Astrocyte (in vitro differentiated cells and primary cell): ENCODE results near the gene GNAQ. TPM values are rescaled to one million over a fixed set of nuclear protein-coding genes. Genes with fewer than 3 reads are reported as not detected.

Source experiments
- DNase-seq: peaks from one replicate; pipeline ENCODE4 v3.0.0-alpha.2; 2010; ENCODE audit warnings: low read depth
- FAIRE-seq: peaks from 2 replicates; lab custom pipeline; 2011; peaks lifted over from hg19 to GRCh38; lab: Jason Lieb, UNC
- H2AFZ ChIP-seq: 2 replicates; pipeline ENCODE4 v1.6.0; 2012; ENCODE audit warnings: low read depth, low read length, inconsistent platforms
- H3K27ac ChIP-seq: 2 replicates; pipeline ENCODE4 v1.5.1; 2011; ENCODE audit warnings: low read depth, low read length, inconsistent platforms
- H3K27me3 ChIP-seq: 2 replicates; pipeline ENCODE4 v1.6.0; 2011; ENCODE audit warnings: low read length, inconsistent platforms; ENCODE audit not compliant: insufficient read depth
- H3K36me3 ChIP-seq: 2 replicates; pipeline ENCODE4 v1.5.1; 2011; ENCODE audit warnings: low read length, inconsistent platforms; ENCODE audit not compliant: insufficient read depth
- H3K4me1 ChIP-seq: 2 replicates; pipeline ENCODE4 v1.5.1; 2011; ENCODE audit warnings: low read length, inconsistent platforms; ENCODE audit not compliant: insufficient read depth
- H3K4me2 ChIP-seq: 2 replicates; pipeline ENCODE4 v1.6.0; 2012; ENCODE audit warnings: low read length, inconsistent platforms
- H3K4me3 ChIP-seq: 2 replicates; pipeline ENCODE4 v1.5.1; 2011; ENCODE audit warnings: low read depth, mild to moderate bottlenecking, low read length, inconsistent platforms; ENCODE audit not compliant: insufficient read depth
- H3K79me2 ChIP-seq: 2 replicates; pipeline ENCODE4 v1.6.0; 2012; ENCODE audit warnings: mild to moderate bottlenecking, low read length, inconsistent platforms; ENCODE audit not compliant: insufficient read depth
- H3K9ac ChIP-seq: 2 replicates; pipeline ENCODE4 v1.6.0; 2012; ENCODE audit warnings: mild to moderate bottlenecking, low read length, inconsistent platforms
- H3K9me3 ChIP-seq: 2 replicates; pipeline ENCODE4 v1.5.1; 2012; ENCODE audit warnings: low read depth, mild to moderate bottlenecking, low read length, inconsistent platforms; ENCODE audit not compliant: insufficient read depth
- H4K20me1 ChIP-seq: 2 replicates; pipeline ENCODE4 v1.6.0; 2012; ENCODE audit warnings: low read length, inconsistent platforms; ENCODE audit not compliant: insufficient read depth
- H3K27ac Mint-ChIP-seq: one replicate; pipeline ENCODE4 v1.8.0; 2021; ENCODE audit warnings: mild to moderate bottlenecking, mixed read lengths; ENCODE audit not compliant: unreplicated experiment
- H3K27me3 Mint-ChIP-seq: one replicate; pipeline ENCODE4 v1.8.0; 2021; ENCODE audit warnings: low read depth, mixed read lengths; ENCODE audit not compliant: unreplicated experiment
- H3K36me3 Mint-ChIP-seq: one replicate; pipeline ENCODE4 v1.8.0; 2021; ENCODE audit warnings: low read depth, mixed read lengths; ENCODE audit not compliant: unreplicated experiment
- H3K4me1 Mint-ChIP-seq: one replicate; pipeline ENCODE4 v1.8.0; 2021; ENCODE audit warnings: low read depth, mixed read lengths; ENCODE audit not compliant: unreplicated experiment
- H3K4me3 Mint-ChIP-seq: one replicate; pipeline ENCODE4 v1.8.0; 2021; ENCODE audit warnings: mild to moderate bottlenecking, moderate library complexity, mixed read lengths; ENCODE audit not compliant: unreplicated experiment
- H3K9me3 Mint-ChIP-seq: one replicate; pipeline ENCODE4 v1.8.0; 2021; ENCODE audit warnings: mild to moderate bottlenecking, mixed read lengths; ENCODE audit not compliant: unreplicated experiment
- EZH2 ChIP-seq: IDR thresholded peaks from 2 replicates; pipeline ENCODE4 v1.6.1; 2012; ENCODE audit warnings: mild to moderate bottlenecking, low read length, inconsistent platforms; ENCODE audit not compliant: insufficient read depth
- total RNA-seq: library from RNA; stranded (reverse); gene quantifications from 2 replicates; pipeline ENCODE4 v1.2.1, GENCODE V29; 2021
- TF ChIP-seq, protein P1 (sequence below): IDR thresholded peaks from 2 replicates; pipeline ENCODE4 v1.5.1; 2011; ENCODE audit warnings: low read depth, mild to moderate bottlenecking, inconsistent platforms, low read length, moderate library complexity; ENCODE audit not compliant: insufficient read depth

GNAQ gene
- total RNA-seq, 1 donor from 2014 or later = 74.9 TPM

DNA sequence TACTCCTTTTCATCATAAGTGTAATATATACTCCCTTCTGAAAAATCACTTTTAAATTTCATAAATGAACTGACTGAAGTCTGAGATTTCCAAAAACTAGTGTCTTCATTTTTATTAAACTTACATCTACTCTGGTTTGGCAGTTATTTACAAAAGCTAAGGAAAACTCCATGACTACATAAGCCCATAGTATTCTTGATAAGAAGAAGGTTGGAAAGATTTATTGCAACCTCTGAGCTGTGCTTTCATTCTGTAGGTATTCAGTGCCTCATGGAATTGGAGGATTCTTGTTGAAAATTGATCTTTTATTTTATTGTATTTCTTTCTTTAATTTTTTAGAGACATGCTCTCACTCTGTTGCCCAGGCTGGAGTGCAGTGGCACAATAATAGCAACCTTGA is 41.7 kb downstream of the GNAQ start:
- H3K4me3 Mint-ChIP-seq = no peak overlapping the region
- TF ChIP-seq, protein P1, sequence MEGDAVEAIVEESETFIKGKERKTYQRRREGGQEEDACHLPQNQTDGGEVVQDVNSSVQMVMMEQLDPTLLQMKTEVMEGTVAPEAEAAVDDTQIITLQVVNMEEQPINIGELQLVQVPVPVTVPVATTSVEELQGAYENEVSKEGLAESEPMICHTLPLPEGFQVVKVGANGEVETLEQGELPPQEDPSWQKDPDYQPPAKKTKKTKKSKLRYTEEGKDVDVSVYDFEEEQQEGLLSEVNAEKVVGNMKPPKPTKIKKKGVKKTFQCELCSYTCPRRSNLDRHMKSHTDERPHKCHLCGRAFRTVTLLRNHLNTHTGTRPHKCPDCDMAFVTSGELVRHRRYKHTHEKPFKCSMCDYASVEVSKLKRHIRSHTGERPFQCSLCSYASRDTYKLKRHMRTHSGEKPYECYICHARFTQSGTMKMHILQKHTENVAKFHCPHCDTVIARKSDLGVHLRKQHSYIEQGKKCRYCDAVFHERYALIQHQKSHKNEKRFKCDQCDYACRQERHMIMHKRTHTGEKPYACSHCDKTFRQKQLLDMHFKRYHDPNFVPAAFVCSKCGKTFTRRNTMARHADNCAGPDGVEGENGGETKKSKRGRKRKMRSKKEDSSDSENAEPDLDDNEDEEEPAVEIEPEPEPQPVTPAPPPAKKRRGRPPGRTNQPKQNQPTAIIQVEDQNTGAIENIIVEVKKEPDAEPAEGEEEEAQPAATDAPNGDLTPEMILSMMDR = no peak
- no peak for TF ChIP-seq EZH2
- H3K9me3 Mint-ChIP-seq = no peaks in the 10 kb centered on the region
- FAIRE-seq (no peak), DNase-seq (no peak)
- no peaks in the 10 kb centered on the region for H3K36me3 ChIP-seq
- no peaks in the 10 kb centered on the region for H3K9me3 ChIP-seq
- H3K4me1 ChIP-seq = no peaks in the 10 kb centered on the region
- no peak overlapping the region for H3K4me2 ChIP-seq
- no peak overlapping the region for H2AFZ ChIP-seq
- no peak overlapping the region for H3K9ac ChIP-seq
- H3K4me1 Mint-ChIP-seq = peaks cover 11% of the 10 kb centered on the region
- peaks cover 50% of the 10 kb centered on the region for H4K20me1 ChIP-seq
- H3K27ac Mint-ChIP-seq = no peak overlapping the region
- H3K27me3 ChIP-seq = no peaks in the 10 kb centered on the region
- peaks cover 5% of the 10 kb centered on the region for H3K36me3 Mint-ChIP-seq
- peaks cover 70% of the 10 kb centered on the region for H3K79me2 ChIP-seq
- H3K4me3 ChIP-seq = no peak overlapping the region
- no peaks in the 10 kb centered on the region for H3K27me3 Mint-ChIP-seq
- no peak overlapping the region for H3K27ac ChIP-seq

DNA sequence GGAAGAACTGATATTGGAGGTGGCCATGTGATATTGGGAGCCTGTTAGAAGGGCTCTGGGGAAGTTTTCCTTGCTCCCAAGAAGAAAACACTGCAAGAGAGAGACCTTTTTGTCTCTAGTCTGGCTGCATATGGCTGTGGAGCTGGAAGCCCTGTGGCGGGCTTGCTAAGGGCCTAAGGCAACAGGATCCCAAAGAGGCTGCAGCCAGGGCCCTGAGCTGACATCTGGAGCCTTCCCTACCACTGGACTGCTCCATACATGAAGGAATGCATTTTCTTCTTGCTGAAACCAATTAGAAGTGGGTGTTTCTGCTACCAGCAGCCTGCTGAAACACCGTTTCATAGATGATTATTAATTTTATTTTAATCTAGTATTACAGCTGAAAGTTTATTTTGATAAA is 42.2 kb downstream of the GNAQ start:
- Histone ChIP-seq H3K79me2 (peaks cover 68% of the 10 kb centered on the region), H3K4me2 (no peak overlapping the region), H3K4me1 (no peaks in the 10 kb centered on the region), H3K36me3 (no peaks in the 10 kb centered on the region), H3K27me3 (no peaks in the 10 kb centered on the region), H4K20me1 (peaks cover 49% of the 10 kb centered on the region), H3K9ac (no peak overlapping the region), H3K27ac (no peak overlapping the region), H3K9me3 (no peaks in the 10 kb centered on the region), H2AFZ (no peak overlapping the region), H3K4me3 (no peak overlapping the region)
- Mint-ChIP-seq H3K9me3 (no peaks in the 10 kb centered on the region), H3K4me1 (peaks cover 13% of the 10 kb centered on the region), H3K36me3 (peaks cover 7% of the 10 kb centered on the region), H3K4me3 (no peak overlapping the region), H3K27ac (no peak overlapping the region), H3K27me3 (no peaks in the 10 kb centered on the region)
- FAIRE-seq = no peak
- DNase-seq = no peak
- TF ChIP-seq EZH2 = no peak
- TF ChIP-seq, protein P1 = no peak

DNA sequence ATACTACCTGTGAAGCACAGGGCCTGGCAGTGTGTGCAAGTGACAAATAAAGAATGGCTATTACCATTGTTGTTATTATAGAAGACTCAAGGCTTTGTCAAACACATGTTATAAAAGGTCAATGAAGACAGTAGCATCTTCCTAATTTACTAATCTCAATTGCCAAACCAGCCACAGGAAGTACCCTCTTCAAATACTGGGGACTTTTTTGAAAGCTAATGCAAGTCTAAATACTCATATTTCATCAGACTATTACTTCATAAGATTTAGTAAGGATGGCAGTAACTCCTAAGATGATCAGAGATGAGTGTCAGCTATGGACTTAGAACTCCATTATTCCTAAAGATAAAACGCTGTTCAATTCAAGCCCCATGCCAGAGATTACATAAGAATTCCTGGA is 43.0 kb downstream of the GNAQ start:
- H4K20me1 ChIP-seq = peaks cover 49% of the 10 kb centered on the region
- no peaks in the 10 kb centered on the region for H3K27me3 ChIP-seq
- no peaks in the 10 kb centered on the region for H3K4me1 ChIP-seq
- H3K9me3 ChIP-seq = no peaks in the 10 kb centered on the region
- Mint-ChIP-seq H3K36me3 (peaks cover 7% of the 10 kb centered on the region), H3K9me3 (no peaks in the 10 kb centered on the region), H3K27ac (no peak overlapping the region), H3K4me3 (no peak overlapping the region), H3K27me3 (no peaks in the 10 kb centered on the region), H3K4me1 (peaks cover 14% of the 10 kb centered on the region)
- H3K4me2 ChIP-seq = no peak overlapping the region
- no peak overlapping the region for H3K27ac ChIP-seq
- no peak overlapping the region for H3K9ac ChIP-seq
- H3K79me2 ChIP-seq = peaks cover 63% of the 10 kb centered on the region
- no peak overlapping the region for H3K4me3 ChIP-seq
- H2AFZ ChIP-seq = no peak overlapping the region
- no peak for TF ChIP-seq EZH2
- TF ChIP-seq, protein P1 = no peak
- no peak for DNase-seq
- FAIRE-seq = no peak
- H3K36me3 ChIP-seq = no peaks in the 10 kb centered on the region
